CD4-positive, alpha-beta T cell (primary cell): ENCODE data around the gene ABCC5. TPM values are rescaled to one million over a fixed set of nuclear protein-coding genes. Genes with fewer than 3 reads are reported as not detected.

ENCODE experiments used
- ATAC-seq: fragments of 200-7000 bp; cut with Tn5 transposase; one replicate; pipeline ENCODE4 v1.10.0; 2022; ENCODE audit warnings: mild to moderate bottlenecking; ENCODE audit not compliant: poor library complexity
- CTCF ChIA-PET: fragments of 350-600 bp; sonication (Branson Sonifier 250); formaldehyde crosslinking; loops from one replicate; lab custom pipeline; 2021; ENCODE audit warnings: antibody characterized with exemption, inconsistent platforms; lab: Charles Lee
- POLR2A ChIA-PET: fragments of 350-600 bp; sonication (Branson Sonifier 250); formaldehyde crosslinking; loops from one replicate; lab custom pipeline; 2021; ENCODE audit warnings: antibody characterized with exemption, inconsistent platforms; lab: Charles Lee
- DNase-seq, 14 experiments: peaks; one replicate each; pipeline ENCODE4 v3.0.0-alpha.2; 2013 to 2020; ENCODE audit warnings: mixed read lengths in 2 of 14
- H3K27ac ChIP-seq, 2 donors: one replicate each; pipeline versions ENCODE4 v1.5.1 to v1.7.0; 2013; ENCODE audit warnings: low read length in 2 of 2, low read depth in 1 of 2, mild to moderate bottlenecking in 1 of 2
- H3K27me3 ChIP-seq, 2 experiments: 1 replicate in 1 of 2; 2 replicates in 1 of 2; pipeline versions ENCODE4 v1.6.1 to v1.7.0; 2013; ENCODE audit warnings: low read length in 2 of 2, control low read depth in 1 of 2, mild to moderate bottlenecking in 1 of 2, moderate library complexity in 1 of 2; ENCODE audit not compliant: insufficient read depth in 2 of 2, control insufficient read depth in 1 of 2
- H3K36me3 ChIP-seq: one replicate; pipeline ENCODE4 v1.6.1; 2013; ENCODE audit warnings: low read length, control low read depth; ENCODE audit not compliant: insufficient read depth
- H3K4me1 ChIP-seq: one replicate; pipeline ENCODE4 v1.6.1; 2013; ENCODE audit warnings: low read length, control low read depth; ENCODE audit not compliant: insufficient read depth
- H3K4me3 ChIP-seq: one replicate; pipeline ENCODE4 v1.5.1; 2013; ENCODE audit warnings: mild to moderate bottlenecking, low read length, moderate library complexity
- H3K9me3 ChIP-seq, 2 experiments: 1 replicate in 1 of 2; 2 replicates in 1 of 2; pipeline versions ENCODE4 v1.6.1 to v1.7.0; 2013; ENCODE audit warnings: low read length in 2 of 2, mild to moderate bottlenecking in 2 of 2, control low read depth in 1 of 2, moderate library complexity in 1 of 2; ENCODE audit not compliant: control insufficient read depth in 1 of 2, insufficient read depth in 1 of 2
- H3K27ac Mint-ChIP-seq: one replicate; pipeline ENCODE4 v1.8.0; 2020; ENCODE audit warnings: mixed read lengths
- H3K27me3 Mint-ChIP-seq: one replicate; pipeline ENCODE4 v1.8.0; 2021; ENCODE audit warnings: mixed read lengths
- H3K36me3 Mint-ChIP-seq: one replicate; pipeline ENCODE4 v1.8.0; 2021; ENCODE audit warnings: low read depth, mixed read lengths
- H3K4me1 Mint-ChIP-seq: one replicate; pipeline ENCODE4 v1.8.0; 2021; ENCODE audit warnings: low read depth, mixed read lengths
- H3K4me3 Mint-ChIP-seq: one replicate; pipeline ENCODE4 v1.8.0; 2020; ENCODE audit warnings: mild to moderate bottlenecking, mixed read lengths
- H3K9me3 Mint-ChIP-seq: one replicate; pipeline ENCODE4 v1.8.0; 2020; ENCODE audit warnings: mixed read lengths
- CTCF ChIP-seq: fragments of 200-600 bp; IDR thresholded peaks from one replicate; pipeline ENCODE4 v1.8.0; 2022; ENCODE audit warnings: antibody characterized with exemption, mild to moderate bottlenecking
- intact Hi-C, 2 experiments: fragments of 100-400 bp; cut with DNase I in 1 of 2; cut with micrococcal nuclease in 1 of 2; formaldehyde crosslinking; loops; one replicate each; pipeline versions ENCODE4 v1.15.1 to v1.9.0; 2023 to 2025; cut with DNase I, micrococcal nuclease
- total RNA-seq, 174 experiments: library from RNA in 2 of 174; stranded (reverse) in 2 of 174; gene quantifications; one replicate each; pipeline ENCODE4 v1.2.3 and lab custom pipeline; 2021 to 2026

The ABCC5 gene
- total RNA-seq, 2 experiments from 2014 or later, result 10.8 to 11.4 TPM

GRCh38 chr3:183946037-183946436 is 71.6 kb downstream of the ABCC5 start:
- ChIA-PET POLR2A (no interaction called here), CTCF (no interaction called here)
- no peak for TF ChIP-seq CTCF
- Histone ChIP-seq H3K4me1 (no peaks in the 10 kb centered on the region), H3K27me3 (no peaks in the 10 kb centered on the region), H3K9me3 (no peaks in the 10 kb centered on the region), H3K27ac (no peak overlapping the region), H3K4me3 (no peak overlapping the region), H3K36me3 (peaks cover 37% of the 10 kb centered on the region)
- peaks cover 81% of the 10 kb centered on the region for H3K36me3 Mint-ChIP-seq
- no peak for DNase-seq
- H3K4me1 Mint-ChIP-seq, result no peaks in the 10 kb centered on the region
- H3K27ac Mint-ChIP-seq, result no peak overlapping the region
- no peaks in the 10 kb centered on the region for H3K9me3 Mint-ChIP-seq
- H3K27me3 Mint-ChIP-seq, result no peaks in the 10 kb centered on the region
- no peak for ATAC-seq
- no peak overlapping the region for H3K4me3 Mint-ChIP-seq
- intact Hi-C loops, result no loop called here

- no peaks in the 10 kb centered on the region for H3K9me3 Mint-ChIP-seq
- H3K4me3 Mint-ChIP-seq, result no peak overlapping the region
- POLR2A ChIA-PET, result no interaction called here
- Histone ChIP-seq H3K4me1 (no peaks in the 10 kb centered on the region), H3K4me3 (no peak overlapping the region), H3K9me3 (no peaks in the 10 kb centered on the region), H3K36me3 (peaks cover 35% of the 10 kb centered on the region), H3K27me3 (no peaks in the 10 kb centered on the region), H3K27ac (no peak overlapping the region)
- H3K27me3 Mint-ChIP-seq, result no peaks in the 10 kb centered on the region
- ATAC-seq, result no peak
- peaks cover 78% of the 10 kb centered on the region for H3K36me3 Mint-ChIP-seq
- no peak for DNase-seq
- H3K27ac Mint-ChIP-seq, result no peak overlapping the region
- CTCF ChIA-PET, result no interaction called here
- intact Hi-C loops, result no loop called here
- no peak for TF ChIP-seq CTCF
- H3K4me1 Mint-ChIP-seq, result no peaks in the 10 kb centered on the region
These were observed 72.9 kb downstream of the ABCC5 start for GRCh38 chr3:183944775-183945174.

- intact Hi-C loops, result no loop called here
- no peaks in the 10 kb centered on the region for H3K27me3 ChIP-seq
- Mint-ChIP-seq H3K9me3 (no peaks in the 10 kb centered on the region), H3K4me1 (no peaks in the 10 kb centered on the region), H3K36me3 (peaks cover 76% of the 10 kb centered on the region), H3K27me3 (no peaks in the 10 kb centered on the region), H3K27ac (no peak overlapping the region), H3K4me3 (no peak overlapping the region)
- no peak overlapping the region for H3K4me3 ChIP-seq
- no peak for TF ChIP-seq CTCF
- POLR2A ChIA-PET, result no interaction called here
- no peaks in the 10 kb centered on the region for H3K9me3 ChIP-seq
- CTCF ChIA-PET, result no interaction called here
- no peak overlapping the region for H3K27ac ChIP-seq
- DNase-seq (no peak), ATAC-seq (no peak)
- H3K4me1 ChIP-seq, result no peaks in the 10 kb centered on the region
- peaks cover 25% of the 10 kb centered on the region for H3K36me3 ChIP-seq
These were observed 73.9 kb downstream of the ABCC5 start for GRCh38 chr3:183943739-183944138.
